Panc1 (cell line): ENCODE measurements around the gene TGFBI. TPM values are rescaled to one million over a fixed set of nuclear protein-coding genes. Genes with fewer than 3 reads are reported as not detected.

Experiments used
- ATAC-seq: fragments of 200-7000 bp; cut with Tn5 transposase; 2 replicates; pipeline ENCODE4 v1.9.1; 2020; ENCODE audit warnings: mild to moderate bottlenecking, moderate library complexity
- BruUV-seq: library from RNA; stranded (reverse); fragments of 400-500 nt; replicated peaks from 2 replicates; lab custom pipeline; 2021; lab: Mats Ljungman, UMichigan
- CTCF ChIA-PET: fragments of 300-600 bp; sonication (Branson Sonifier 250); formaldehyde crosslinking; loops from one replicate; lab custom pipeline; 2022; ENCODE audit warnings: antibody characterized with exemption; lab: Charles Lee
- POLR2A ChIA-PET: fragments of 300-600 bp; sonication (Branson Sonifier 250); formaldehyde crosslinking; loops from one replicate; lab custom pipeline; 2022; ENCODE audit warnings: antibody characterized with exemption; lab: Charles Lee
- DNase-seq: peaks from one replicate; pipeline ENCODE4 v3.0.0-alpha.2; 2010; ENCODE audit warnings: low read depth, low spot score
- H3K27ac ChIP-seq: 2 replicates; pipeline ENCODE4 v1.5.1; 2011; ENCODE audit warnings: mild to moderate bottlenecking, low read length, inconsistent platforms
- H3K27me3 ChIP-seq: fragments of 200-500 bp; sonication (Bioruptor generic); 2 replicates; pipeline ENCODE4 v1.6.0; 2014; ENCODE audit warnings: low read length, inconsistent platforms; ENCODE audit not compliant: control insufficient read depth, insufficient read depth
- H3K36me3 ChIP-seq: fragments of 200-500 bp; sonication (Bioruptor generic); 2 replicates; pipeline ENCODE4 v1.5.1; 2014; ENCODE audit warnings: inconsistent platforms, mild to moderate bottlenecking, low read length, moderate library complexity; ENCODE audit not compliant: control insufficient read depth, insufficient read depth
- H3K4me1 ChIP-seq: 2 replicates; pipeline ENCODE4 v1.5.1; 2011; ENCODE audit warnings: inconsistent platforms, mild to moderate bottlenecking, low read length, moderate library complexity; ENCODE audit not compliant: control insufficient read depth, insufficient read depth
- H3K4me3 ChIP-seq, 2 experiments: 2 replicates each; pipeline ENCODE4 v1.5.1; 2011 to 2012; ENCODE audit warnings: low read depth in 2 of 2, low read length in 2 of 2, mild to moderate bottlenecking in 2 of 2, inconsistent platforms in 1 of 2, moderate library complexity in 1 of 2
- H3K9me3 ChIP-seq: fragments of 200-500 bp; sonication (Bioruptor generic); 2 replicates; pipeline ENCODE4 v1.5.1; 2014; ENCODE audit warnings: low read depth, mild to moderate bottlenecking, inconsistent platforms, low read length, moderate library complexity; ENCODE audit not compliant: control insufficient read depth, insufficient read depth
- POLR2AphosphoS5 ChIP-seq: IDR thresholded peaks from 2 replicates; pipeline ENCODE4 v1.6.1; 2012; ENCODE audit warnings: mild to moderate bottlenecking, low read depth, low read length, moderate library complexity
- SIN3A ChIP-seq: IDR thresholded peaks from 2 replicates; pipeline ENCODE4 v1.6.1; 2012; ENCODE audit warnings: low read depth, mild to moderate bottlenecking, low read length, moderate library complexity, borderline replicate concordance; ENCODE audit not compliant: insufficient read depth
- TCF7L2 ChIP-seq: IDR thresholded peaks from 2 replicates; pipeline ENCODE4 v1.6.1; 2011; ENCODE audit warnings: mild to moderate bottlenecking, low read depth, low read length, inconsistent platforms
- in situ Hi-C: cut with HindIII; loops from 2 replicates; pipeline ENCODE4 v1.10.0; 2016; ENCODE audit warnings: low sequenced_read_pairs, low pct_unique_long_range_greater_than_20kb
- intact Hi-C: fragments of 100-400 bp; cut with micrococcal nuclease; formaldehyde crosslinking; loops from one replicate; pipeline ENCODE4 v1.10.0; 2022; ENCODE audit not compliant: unreplicated experiment
- total RNA-seq: library from RNA; stranded (reverse); gene quantifications from one replicate; pipeline ENCODE4 v1.2.1, GENCODE V29; 2021; ENCODE audit not compliant: unreplicated experiment
- TF ChIP-seq, protein P1 (sequence below): fragments of 450-650 bp; IDR thresholded peaks from 2 replicates; pipeline ENCODE4 v1.5.1; 2017; ENCODE audit warnings: mild to moderate bottlenecking
- TF ChIP-seq, protein P2 (sequence below), 2 experiments: IDR thresholded peaks; 2 replicates each; pipeline ENCODE4 v1.6.1; 2011 to 2012; ENCODE audit warnings: low read depth in 2 of 2, control low read depth in 1 of 2, low read length in 1 of 2, mild to moderate bottlenecking in 1 of 2, moderate library complexity in 1 of 2; ENCODE audit not compliant: insufficient read depth in 1 of 2

TGFBI gene
- total RNA-seq, 1 experiment from 2014 or later: 314 TPM

DNA sequence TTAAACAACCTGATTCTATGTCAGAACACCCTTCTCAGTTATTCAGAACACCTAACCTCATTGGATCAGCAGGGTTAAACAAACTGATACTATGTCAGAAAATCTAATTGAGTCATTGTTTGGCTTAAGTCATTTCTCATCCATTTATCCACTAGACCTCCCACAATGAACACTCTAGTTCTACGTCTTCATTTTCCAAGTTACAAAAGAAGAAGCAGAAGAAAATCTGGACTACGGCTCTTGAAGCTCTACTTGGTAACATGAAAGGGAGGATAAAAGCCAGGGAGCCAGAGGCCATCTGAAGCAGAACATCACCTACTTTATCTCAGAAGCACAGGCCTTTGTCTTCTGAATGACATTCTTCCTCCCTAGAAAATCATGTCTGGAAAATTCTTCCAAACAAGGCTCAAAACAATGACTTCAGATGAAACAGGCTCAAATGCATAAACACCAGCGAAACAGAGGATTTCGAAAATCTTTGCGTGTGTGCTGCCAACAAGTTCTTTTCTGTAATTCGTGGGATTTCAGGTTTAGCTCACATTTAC, 35.4 kb upstream of the TGFBI start:
- ATAC-seq (no peak), DNase-seq (no peak)
- Histone ChIP-seq H3K4me1 (no peaks in the 10 kb centered on the region), H3K27me3 (no peaks in the 10 kb centered on the region), H3K4me3 (no peak overlapping the region), H3K27ac (no peak overlapping the region), H3K36me3 (no peaks in the 10 kb centered on the region), H3K9me3 (no peaks in the 10 kb centered on the region)
- CTCF ChIA-PET: no interaction called here
- no TSS peak for BruUV-seq
- TF ChIP-seq TCF7L2: no peak
- no peak for TF ChIP-seq SIN3A
- no peak for TF ChIP-seq POLR2AphosphoS5
- intact Hi-C loops (no loop called here), in situ Hi-C loops (no loop called here)
- POLR2A ChIA-PET: no interaction called here

DNA sequence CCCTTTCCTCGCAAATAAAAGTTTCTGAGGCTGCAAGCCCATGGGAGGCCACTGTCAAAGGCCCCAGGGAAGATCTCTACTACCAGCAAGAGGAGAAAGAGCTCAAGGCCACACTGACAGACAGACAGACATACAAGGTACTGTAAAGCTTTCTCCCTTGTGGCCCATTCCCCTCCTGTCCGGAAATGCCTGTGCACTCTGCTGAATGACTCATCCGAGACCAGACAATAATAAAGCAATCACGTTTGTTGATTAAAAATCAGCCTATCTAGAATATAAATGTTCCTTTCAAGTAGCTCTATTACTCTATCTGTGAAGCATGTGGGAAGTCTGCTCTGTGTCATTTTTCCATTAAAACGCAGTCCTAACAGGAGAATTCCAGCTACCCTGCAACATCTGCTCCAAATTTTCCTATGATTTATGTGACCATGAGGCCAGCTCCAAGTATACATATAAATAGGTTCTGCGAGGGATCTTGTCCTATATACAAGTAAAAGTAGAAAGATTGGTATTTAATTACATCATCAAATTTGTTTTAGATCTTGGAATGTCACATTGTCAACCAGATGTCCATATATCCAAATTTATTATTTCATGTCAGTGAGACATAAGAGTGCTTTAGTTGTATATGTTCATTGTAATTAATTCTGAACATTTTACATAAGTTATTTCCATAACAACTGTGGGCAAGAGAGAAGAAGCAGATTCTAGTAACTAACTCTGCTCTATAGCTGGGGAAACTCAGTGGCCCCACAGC, 34.7 kb upstream of the TGFBI start:
- TF ChIP-seq, protein P1, sequence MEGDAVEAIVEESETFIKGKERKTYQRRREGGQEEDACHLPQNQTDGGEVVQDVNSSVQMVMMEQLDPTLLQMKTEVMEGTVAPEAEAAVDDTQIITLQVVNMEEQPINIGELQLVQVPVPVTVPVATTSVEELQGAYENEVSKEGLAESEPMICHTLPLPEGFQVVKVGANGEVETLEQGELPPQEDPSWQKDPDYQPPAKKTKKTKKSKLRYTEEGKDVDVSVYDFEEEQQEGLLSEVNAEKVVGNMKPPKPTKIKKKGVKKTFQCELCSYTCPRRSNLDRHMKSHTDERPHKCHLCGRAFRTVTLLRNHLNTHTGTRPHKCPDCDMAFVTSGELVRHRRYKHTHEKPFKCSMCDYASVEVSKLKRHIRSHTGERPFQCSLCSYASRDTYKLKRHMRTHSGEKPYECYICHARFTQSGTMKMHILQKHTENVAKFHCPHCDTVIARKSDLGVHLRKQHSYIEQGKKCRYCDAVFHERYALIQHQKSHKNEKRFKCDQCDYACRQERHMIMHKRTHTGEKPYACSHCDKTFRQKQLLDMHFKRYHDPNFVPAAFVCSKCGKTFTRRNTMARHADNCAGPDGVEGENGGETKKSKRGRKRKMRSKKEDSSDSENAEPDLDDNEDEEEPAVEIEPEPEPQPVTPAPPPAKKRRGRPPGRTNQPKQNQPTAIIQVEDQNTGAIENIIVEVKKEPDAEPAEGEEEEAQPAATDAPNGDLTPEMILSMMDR: no peak
- TF ChIP-seq POLR2AphosphoS5 (no peak), TCF7L2 (no peak), SIN3A (no peak)
- TF ChIP-seq, protein P2, sequence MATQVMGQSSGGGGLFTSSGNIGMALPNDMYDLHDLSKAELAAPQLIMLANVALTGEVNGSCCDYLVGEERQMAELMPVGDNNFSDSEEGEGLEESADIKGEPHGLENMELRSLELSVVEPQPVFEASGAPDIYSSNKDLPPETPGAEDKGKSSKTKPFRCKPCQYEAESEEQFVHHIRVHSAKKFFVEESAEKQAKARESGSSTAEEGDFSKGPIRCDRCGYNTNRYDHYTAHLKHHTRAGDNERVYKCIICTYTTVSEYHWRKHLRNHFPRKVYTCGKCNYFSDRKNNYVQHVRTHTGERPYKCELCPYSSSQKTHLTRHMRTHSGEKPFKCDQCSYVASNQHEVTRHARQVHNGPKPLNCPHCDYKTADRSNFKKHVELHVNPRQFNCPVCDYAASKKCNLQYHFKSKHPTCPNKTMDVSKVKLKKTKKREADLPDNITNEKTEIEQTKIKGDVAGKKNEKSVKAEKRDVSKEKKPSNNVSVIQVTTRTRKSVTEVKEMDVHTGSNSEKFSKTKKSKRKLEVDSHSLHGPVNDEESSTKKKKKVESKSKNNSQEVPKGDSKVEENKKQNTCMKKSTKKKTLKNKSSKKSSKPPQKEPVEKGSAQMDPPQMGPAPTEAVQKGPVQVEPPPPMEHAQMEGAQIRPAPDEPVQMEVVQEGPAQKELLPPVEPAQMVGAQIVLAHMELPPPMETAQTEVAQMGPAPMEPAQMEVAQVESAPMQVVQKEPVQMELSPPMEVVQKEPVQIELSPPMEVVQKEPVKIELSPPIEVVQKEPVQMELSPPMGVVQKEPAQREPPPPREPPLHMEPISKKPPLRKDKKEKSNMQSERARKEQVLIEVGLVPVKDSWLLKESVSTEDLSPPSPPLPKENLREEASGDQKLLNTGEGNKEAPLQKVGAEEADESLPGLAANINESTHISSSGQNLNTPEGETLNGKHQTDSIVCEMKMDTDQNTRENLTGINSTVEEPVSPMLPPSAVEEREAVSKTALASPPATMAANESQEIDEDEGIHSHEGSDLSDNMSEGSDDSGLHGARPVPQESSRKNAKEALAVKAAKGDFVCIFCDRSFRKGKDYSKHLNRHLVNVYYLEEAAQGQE (IDR thresholded peaks at IDR 0.05; ENCODE audit: insufficient read depth in 1 of 2, low read depth in 2 of 2, low read length in 1 of 2): no peak
- H3K4me3 ChIP-seq: no peak overlapping the region
- H3K27ac ChIP-seq: no peak overlapping the region
- ChIA-PET CTCF (no interaction called here), POLR2A (no interaction called here)
- no peaks in the 10 kb centered on the region for H3K9me3 ChIP-seq
- H3K27me3 ChIP-seq: no peaks in the 10 kb centered on the region
- DNase-seq: no peak
- no peak for ATAC-seq
- intact Hi-C loops: no loop called here
- in situ Hi-C loops: no loop called here
- H3K36me3 ChIP-seq: no peaks in the 10 kb centered on the region
- no peaks in the 10 kb centered on the region for H3K4me1 ChIP-seq
- BruUV-seq: no TSS peak

DNA sequence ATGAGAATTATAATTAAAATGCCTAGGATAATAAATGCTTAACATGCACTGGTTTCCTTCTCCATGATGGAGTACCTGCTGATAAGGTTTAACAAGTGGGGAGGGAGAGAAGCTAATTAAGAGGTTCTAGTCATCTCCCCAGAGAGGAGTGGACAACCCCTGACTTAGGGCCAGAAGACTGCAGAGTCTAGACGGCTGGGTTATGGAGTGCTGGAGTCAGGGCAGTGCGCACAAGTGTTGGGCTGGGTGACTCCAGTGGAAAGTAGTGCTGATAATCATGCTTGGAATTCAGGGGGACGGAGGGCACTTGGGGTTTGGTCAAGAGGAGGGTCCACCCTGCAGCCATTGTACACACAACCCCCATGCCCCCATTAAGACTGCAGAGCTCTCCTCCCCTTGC, 32.8 kb upstream of the TGFBI start:
- no peaks in the 10 kb centered on the region for H3K4me1 ChIP-seq

More for the DNA sequence above, 32.8 kb upstream of the TGFBI start:
- H3K36me3 ChIP-seq: no peaks in the 10 kb centered on the region
- TF ChIP-seq, protein P2 (IDR thresholded peaks at IDR 0.05; ENCODE audit: insufficient read depth in 1 of 2, low read depth in 2 of 2, low read length in 1 of 2): no peak
- TF ChIP-seq POLR2AphosphoS5 (no peak), SIN3A (no peak), TCF7L2 (no peak)
- TF ChIP-seq, protein P1: no peak
- ATAC-seq (no peak), DNase-seq (no peak)
- H3K27ac ChIP-seq: no peak overlapping the region
- H3K9me3 ChIP-seq: no peaks in the 10 kb centered on the region
- POLR2A ChIA-PET: no interaction called here
- CTCF ChIA-PET: no interaction called here
- no TSS peak for BruUV-seq
- H3K27me3 ChIP-seq: no peaks in the 10 kb centered on the region
- intact Hi-C loops: no loop called here
- in situ Hi-C loops: no loop called here
- H3K4me3 ChIP-seq: no peak overlapping the region
